ENCODE data around the gene ACAP1. TPM values are rescaled to one million over a fixed set of nuclear protein-coding genes. Genes with fewer than 3 reads are reported as not detected.

ACAP1 gene
- total RNA-seq, 1 donor from 2014 or later = 23.2 TPM

- Histone ChIP-seq H3K4me3 (peak overlapping the region; percentile 92), H3K27me3 (no peaks in the 10 kb centered on the region), H3K36me3 (peaks cover 38% of the 10 kb centered on the region), H3K4me1 (peaks cover 22% of the 10 kb centered on the region), H3K9me3 (no peaks in the 10 kb centered on the region), H3K27ac (peak overlapping the region; percentile 93)
- intact Hi-C loops (cut with DNase I) = no loop called here
- ATAC-seq (peak; percentile 60), DNase-seq (peak; percentile 87)
- no peak for TF ChIP-seq CTCF (IDR thresholded peaks at IDR 0.05)
These were observed 28.4 kb upstream of the ACAP1 start for GRCh38 chr17:7307686-7308624.

- Histone ChIP-seq H3K4me1 (peaks cover 24% of the 10 kb centered on the region), H3K9me3 (no peaks in the 10 kb centered on the region), H3K4me3 (peak overlapping the region; percentile 92), H3K27me3 (no peaks in the 10 kb centered on the region), H3K27ac (peak overlapping the region; percentile 93), H3K36me3 (peaks cover 47% of the 10 kb centered on the region)
- ATAC-seq = peak; percentile 46
- intact Hi-C loops (cut with DNase I) = no loop called here
- DNase-seq = peak; percentile 80
- no peak for TF ChIP-seq CTCF (IDR thresholded peaks at IDR 0.05)
These were observed 27.5 kb upstream of the ACAP1 start for GRCh38 chr17:7308625-7309433.

- no peaks in the 10 kb centered on the region for H3K9me3 ChIP-seq
- H3K27me3 ChIP-seq = no peaks in the 10 kb centered on the region
- intact Hi-C loops (cut with DNase I) = no loop called here
- H3K36me3 ChIP-seq = peaks cover 49% of the 10 kb centered on the region
- no peak overlapping the region for H3K4me3 ChIP-seq
- H3K4me1 ChIP-seq = peaks cover 32% of the 10 kb centered on the region
- no peak for TF ChIP-seq CTCF (IDR thresholded peaks at IDR 0.05)
- DNase-seq = no peak
- H3K27ac ChIP-seq = no peak overlapping the region
- ATAC-seq = no peak
These were observed 26.7 kb upstream of the ACAP1 start for GRCh38 chr17:7309628-7310027.

GRCh38 chr17:7311110-7311705 is 25.1 kb upstream of the ACAP1 start:
- DNase-seq = no peak
- ATAC-seq = no peak
- Histone ChIP-seq H3K4me1 (peaks cover 36% of the 10 kb centered on the region), H3K4me3 (no peak overlapping the region), H3K27me3 (no peaks in the 10 kb centered on the region), H3K9me3 (no peaks in the 10 kb centered on the region), H3K36me3 (peaks cover 49% of the 10 kb centered on the region), H3K27ac (no peak overlapping the region)
- intact Hi-C loops (cut with DNase I) = no loop called here
- no peak for TF ChIP-seq CTCF (IDR thresholded peaks at IDR 0.05)

- H3K9me3 ChIP-seq = no peaks in the 10 kb centered on the region
- H3K4me3 ChIP-seq = no peak overlapping the region
- peaks cover 36% of the 10 kb centered on the region for H3K4me1 ChIP-seq
- intact Hi-C loops (cut with DNase I) = no loop called here
- no peaks in the 10 kb centered on the region for H3K27me3 ChIP-seq
- H3K36me3 ChIP-seq = peaks cover 56% of the 10 kb centered on the region
- no peak for DNase-seq
- no peak for ATAC-seq
- TF ChIP-seq CTCF (IDR thresholded peaks at IDR 0.05) = no peak
- no peak overlapping the region for H3K27ac ChIP-seq
These were observed 23.8 kb upstream of the ACAP1 start for GRCh38 chr17:7312432-7313087.
